Measurements from ENCODE around the gene USP22. TPM values are rescaled to one million over a fixed set of nuclear protein-coding genes. Genes with fewer than 3 reads are reported as not detected.

The USP22 gene
- total and polyA plus RNA-seq, 2 of the 8 experiments (the other 6 are each of a cell fraction or from before 2014, with no cell fraction given) = 221 to 316 TPM

DNA sequence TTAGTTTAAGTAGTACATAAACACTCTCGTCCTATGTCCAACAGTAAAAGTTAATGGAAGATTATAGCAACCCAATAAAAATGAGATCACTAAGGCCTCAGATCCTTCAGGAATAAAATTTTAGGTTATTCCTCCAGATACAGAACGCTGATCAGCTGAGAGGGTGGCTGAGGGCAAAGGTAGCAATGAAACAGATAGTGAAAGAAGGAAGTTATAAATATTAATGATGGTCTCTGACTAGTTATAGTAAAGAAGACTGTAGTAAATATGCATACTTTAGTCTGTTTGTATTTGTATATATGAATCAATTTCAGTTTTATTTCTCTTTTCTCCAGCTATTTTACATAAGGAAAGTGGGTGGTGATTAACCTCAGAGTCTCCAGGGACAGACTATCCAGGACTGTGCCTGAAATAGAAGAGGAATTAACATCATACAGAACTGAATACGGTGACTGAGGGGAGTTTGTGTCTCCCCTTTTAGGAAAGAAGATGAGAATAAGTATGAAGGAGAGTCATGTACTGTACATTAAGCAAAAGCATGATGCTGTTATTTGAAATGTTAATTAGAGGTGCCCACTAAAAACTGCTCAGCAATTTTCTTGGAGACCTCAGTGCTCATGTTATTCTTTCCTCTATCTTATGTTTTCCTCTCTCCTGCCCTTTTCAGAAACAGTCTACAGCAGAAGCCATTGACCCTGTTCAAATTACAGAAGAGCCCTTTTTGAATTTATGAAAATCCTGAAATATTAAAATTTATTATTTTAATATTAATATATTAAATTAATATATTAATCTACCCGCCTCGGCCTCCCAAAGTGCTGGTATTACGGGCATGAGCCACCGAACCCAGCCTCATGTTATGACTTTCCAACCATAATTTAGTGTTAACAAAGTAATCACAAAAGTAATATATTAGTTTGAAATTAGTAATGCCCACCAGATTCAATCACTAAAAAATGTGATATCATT, 47.4 kb upstream of the USP22 start (continued):
- TF ChIP-seq, protein P1, sequence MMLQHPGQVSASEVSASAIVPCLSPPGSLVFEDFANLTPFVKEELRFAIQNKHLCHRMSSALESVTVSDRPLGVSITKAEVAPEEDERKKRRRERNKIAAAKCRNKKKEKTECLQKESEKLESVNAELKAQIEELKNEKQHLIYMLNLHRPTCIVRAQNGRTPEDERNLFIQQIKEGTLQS (IDR thresholded peaks at IDR 0.05; ENCODE audit: insufficient read depth, low read depth, low read length) = no peak
- no peak for TF ChIP-seq JUND (IDR thresholded peaks at IDR 0.05; ENCODE audit: low read length)
- TF ChIP-seq MAX (IDR thresholded peaks at IDR 0.05) = no peak
- no peak for TF ChIP-seq SP2 (IDR thresholded peaks at IDR 0.05; ENCODE audit: low read length)
- no peak for TF ChIP-seq YY1 (IDR thresholded peaks at IDR 0.05; ENCODE audit: low read depth, low read length)
- TF ChIP-seq CBX5 (IDR thresholded peaks at IDR 0.05; ENCODE audit: low read depth, low read length) = no peak

Measured in H1 (cell line).